GM12878 (cell line): ENCODE data around the gene EPM2AIP1. TPM values are rescaled to one million over a fixed set of nuclear protein-coding genes. Genes with fewer than 3 reads are reported as not detected.

Source experiments
- ATAC-seq: fragments of 200-7000 bp; cut with Tn5 transposase; 3 replicates; pipeline ENCODE4 v1.9.1; 2020; ENCODE audit warnings: mild to moderate bottlenecking, moderate library complexity
- BruUV-seq: library from RNA; stranded (reverse); fragments of 400-500 nt; replicated peaks from 2 replicates; lab custom pipeline; 2021; lab: Mats Ljungman, UMichigan
- CTCF ChIA-PET: fragments of 300-600 bp; sonication (Branson Sonifier 250); formaldehyde crosslinking; extraction: SDS; loops from one replicate; lab custom pipeline; 2021; ENCODE audit warnings: inconsistent platforms; lab: Yijun Ruan, JAX
- POLR2A ChIA-PET: fragments of 350-600 bp; formaldehyde crosslinking; extraction: SDS; loops from one replicate; lab custom pipeline; 2021; ENCODE audit warnings: inconsistent platforms; lab: Charles Lee
- RAD21 ChIA-PET: fragments of 300-600 bp; sonication (Branson Sonifier 250); formaldehyde crosslinking; loops from one replicate; lab custom pipeline; 2023; ENCODE audit warnings: antibody characterized with exemption; ENCODE audit not compliant: unreplicated experiment; lab: Charles Lee
- SMC1A ChIA-PET: fragments of 300-600 bp; sonication (Branson Sonifier 250); formaldehyde crosslinking; loops from one replicate; lab custom pipeline; 2023; ENCODE audit not compliant: unreplicated experiment, uncharacterized antibody; lab: Charles Lee
- DNase-seq: peaks from one replicate; pipeline ENCODE4 v3.0.0-alpha.2; 2011; ENCODE audit warnings: low read depth, low spot score
- FAIRE-seq: peaks from 3 replicates; lab custom pipeline; 2011; peaks lifted over from hg19 to GRCh38; lab: Jason Lieb, UNC
- H2AFZ ChIP-seq: 2 replicates; pipeline ENCODE4 v1.6.0; 2011; ENCODE audit warnings: low read depth, low read length, control low read depth; ENCODE audit not compliant: control insufficient read depth
- H3K27ac ChIP-seq: 2 replicates; pipeline ENCODE4 v1.5.1; 2011; ENCODE audit warnings: control low read depth; ENCODE audit not compliant: control insufficient read depth, insufficient read depth
- H3K27me3 ChIP-seq, 2 experiments: replicated peaks in 1 of 2; 2 replicates each; pipeline versions ENCODE4 v1.6.0 to v1.6.1; 2011; ENCODE audit warnings: low read length in 1 of 2; ENCODE audit not compliant: control insufficient read depth in 2 of 2, insufficient read depth in 2 of 2
- H3K36me3 ChIP-seq, 2 experiments: 2 replicates each; pipeline ENCODE4 v1.5.1; 2011; ENCODE audit warnings: low read length in 1 of 2; ENCODE audit not compliant: control insufficient read depth in 2 of 2, insufficient read depth in 2 of 2
- H3K4me1 ChIP-seq: 2 replicates; pipeline ENCODE4 v1.6.1; 2011; ENCODE audit warnings: mild to moderate bottlenecking, low read length, moderate library complexity, mixed read lengths; ENCODE audit not compliant: control insufficient read depth, insufficient read depth
- H3K4me2 ChIP-seq: 2 replicates; pipeline ENCODE4 v1.6.0; 2011; ENCODE audit warnings: control low read depth; ENCODE audit not compliant: control insufficient read depth, insufficient read depth
- H3K4me3 ChIP-seq: fragments of 200-600 bp; sonication (generic); 2 replicates; pipeline ENCODE4 v1.5.1; 2016
- H3K79me2 ChIP-seq: 2 replicates; pipeline ENCODE4 v1.6.0; 2011; ENCODE audit warnings: low read length; ENCODE audit not compliant: control insufficient read depth, insufficient read depth
- H3K9ac ChIP-seq: 2 replicates; pipeline ENCODE4 v1.8.0; 2011; ENCODE audit warnings: low read length, control low read depth, mixed read lengths; ENCODE audit not compliant: control insufficient read depth, insufficient read depth
- H3K9me3 ChIP-seq: replicated peaks from 3 replicates; pipeline ENCODE4 v1.5.1; 2011; ENCODE audit warnings: mild to moderate bottlenecking, low read length; ENCODE audit not compliant: control insufficient read depth, insufficient read depth
- H4K20me1 ChIP-seq: 2 replicates; pipeline ENCODE4 v1.6.0; 2011; ENCODE audit not compliant: control insufficient read depth, insufficient read depth
- ATF7 ChIP-seq: fragments of 450-650 bp; IDR thresholded peaks from 2 replicates; pipeline ENCODE4 v1.6.1; 2016; ENCODE audit warnings: low read depth, mild to moderate bottlenecking
- CHD2 ChIP-seq: IDR thresholded peaks from 2 replicates; pipeline ENCODE4 v1.6.1; 2011; ENCODE audit warnings: low read depth, low read length, improper control_type of control experiment, borderline replicate concordance
- ETV6 ChIP-seq, 2 experiments: fragments of 450-650 bp in 1 of 2; IDR thresholded peaks in 1 of 2; conservative IDR thresholded peaks in 1 of 2; 2 replicates each; pipeline ENCODE4 v1.6.1; 2014; ENCODE audit warnings: antibody characterized with exemption in 1 of 2, borderline replicate concordance in 1 of 2, low read depth in 1 of 2, mild to moderate bottlenecking in 1 of 2, moderate library complexity in 1 of 2
- KLF5 ChIP-seq: fragments of 450-650 bp; IDR thresholded peaks from 2 replicates; pipeline ENCODE4 v1.6.1; 2014; ENCODE audit warnings: mild to moderate bottlenecking; ENCODE audit not compliant: partially characterized antibody
- NFIC ChIP-seq: IDR thresholded peaks from 2 replicates; pipeline ENCODE4 v1.6.1; 2012; ENCODE audit warnings: low read depth, mild to moderate bottlenecking, inconsistent platforms, low read length, moderate library complexity
- NR2C2 ChIP-seq: IDR thresholded peaks from 2 replicates; pipeline ENCODE4 v1.6.1; 2011; ENCODE audit warnings: borderline replicate concordance, low read depth; ENCODE audit not compliant: control insufficient read depth, insufficient read length
- POLR2AphosphoS2 ChIP-seq: IDR thresholded peaks from 2 replicates; pipeline ENCODE4 v1.6.1; 2011; ENCODE audit warnings: low read depth, mild to moderate bottlenecking, low read length, improper control_type of control experiment, moderate library complexity
- SUZ12 ChIP-seq: fragments of 200-600 bp; sonication (generic); IDR thresholded peaks from one replicate; pipeline ENCODE4 v1.6.1; 2018; ENCODE audit warnings: antibody characterized with exemption, mild to moderate bottlenecking; ENCODE audit not compliant: unreplicated experiment
- TBL1XR1 ChIP-seq: IDR thresholded peaks from 2 replicates; pipeline ENCODE4 v1.6.1; 2012; ENCODE audit warnings: low read depth, low read length, improper control_type of control experiment
- ZNF274 ChIP-seq: IDR thresholded peaks from one replicate; pipeline ENCODE4 v1.8.0; 2011; ENCODE audit not compliant: insufficient read length, insufficient read depth
- WGBS: methylation state at CpG from one replicate; pipeline ENCODE4 v1.1.6; 2016; ENCODE audit warnings: low lambda C conversion rate; ENCODE audit not compliant: insufficient replicate concordance, insufficient coverage; ENCODE audit errors: missing lambda C conversion rate; 5-methylcytosine and 5-hydroxymethylcytosine counted together
- in situ Hi-C: fragments of 300-500 bp; cut with MboI; formaldehyde crosslinking; loops from 9 replicates; pipeline ENCODE4 v1.14.3; 2018; ENCODE audit warnings: mixed read lengths
- intact Hi-C: fragments of 100-400 bp; cut with micrococcal nuclease; formaldehyde crosslinking; loops from one replicate; pipeline ENCODE4 v1.14.2; 2022; ENCODE audit not compliant: unreplicated experiment
- polyA plus RNA-seq, 11 experiments: library from polyadenylated mRNA; depleted of rRNA in 4 of 11; unstranded in 6 of 11; stranded (reverse) in 5 of 11; fragments of >200 nt; fragmentation: Nextera tagmentation in 4 of 11; fragmentation: Illumina TruSeq in 1 of 11; extraction: Ambion mirVana in 4 of 11; extraction: Trizol in 1 of 11; gene quantifications; 1 replicate in 1 of 11; 2 replicates in 10 of 11; pipeline versions ENCODE4 v1.2.1 to v1.2.3, GENCODE V29; 2011 to 2016; ENCODE audit warnings: inconsistent platforms in 2 of 11, missing spikeins in 2 of 11, low read depth in 1 of 11
- total RNA-seq, 4 experiments: library from RNA; depleted of rRNA in 3 of 4; stranded (reverse); fragments of >200 nt in 3 of 4; fragmentation: Illumina TruSeq in 1 of 4; extraction: Trizol in 1 of 4; gene quantifications; 2 replicates each; pipeline versions ENCODE4 v1.2.1 to v1.2.3, GENCODE V29; 2013 to 2021
- TF ChIP-seq, protein P1 (sequence below): IDR thresholded peaks from 2 replicates; pipeline ENCODE4 v1.6.1; 2011; ENCODE audit warnings: low read depth, low read length, improper control_type of control experiment, borderline replicate concordance
- TF ChIP-seq, protein P2 (sequence below): IDR thresholded peaks from 2 replicates; pipeline ENCODE4 v1.6.1; 2011; ENCODE audit warnings: borderline replicate concordance, low read depth, mild to moderate bottlenecking, moderate library complexity, mixed read lengths, low read length; ENCODE audit not compliant: insufficient read depth; ENCODE audit errors: extremely low read length

Gene EPM2AIP1
- total and polyA plus RNA-seq, 10 of the 15 experiments (the other 5 are each of a cell fraction or from before 2014, with no cell fraction given) = 5.5 to 31.9 (median 21.8) TPM

DNA sequence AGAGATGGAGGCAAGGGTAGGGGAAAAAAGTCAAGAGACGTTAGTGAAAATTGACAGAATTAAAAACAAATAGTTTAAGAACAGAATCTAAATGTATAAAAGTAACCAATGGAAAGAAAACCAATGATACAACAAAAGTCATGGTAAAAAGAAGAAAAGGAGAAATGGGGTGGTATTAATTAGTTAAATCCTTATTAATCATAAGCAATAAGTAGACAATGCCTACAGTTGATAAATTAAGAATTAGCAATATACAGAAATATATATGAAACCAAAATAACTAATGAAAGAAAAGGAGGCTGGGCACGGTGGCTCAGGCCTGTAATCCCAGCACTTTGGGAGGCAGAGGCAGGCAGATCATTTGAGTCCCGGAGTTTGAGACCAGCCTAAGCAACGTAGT is 23.8 kb downstream of the EPM2AIP1 start (continued):
- no peak for TF ChIP-seq CHD2

DNA sequence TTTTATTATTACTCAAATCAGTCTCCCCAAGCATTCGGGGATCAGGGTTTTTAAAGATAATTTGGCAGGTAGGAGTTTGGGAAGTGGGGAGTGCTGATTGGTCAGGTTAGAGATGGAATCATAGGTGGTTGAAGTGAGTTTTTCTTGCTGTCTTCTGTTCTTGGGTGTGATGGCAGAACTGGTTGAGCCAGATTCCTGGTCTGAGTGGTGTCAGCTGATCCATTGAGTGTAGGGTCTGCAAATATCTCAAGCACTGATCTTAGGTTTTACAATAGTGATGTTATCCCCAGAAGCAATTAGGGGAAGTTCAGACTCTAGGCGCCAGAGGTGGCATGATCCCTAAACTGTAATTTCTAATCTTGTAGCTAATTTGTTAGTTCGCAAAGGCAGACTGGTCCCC is 27.5 kb downstream of the EPM2AIP1 start:
- peaks cover 9% of the 10 kb centered on the region for H3K4me1 ChIP-seq
- RAD21 ChIA-PET = no interaction called here
- POLR2A ChIA-PET = no interaction called here
- H2AFZ ChIP-seq = no peak overlapping the region
- no peak overlapping the region for H3K9ac ChIP-seq
- in situ Hi-C loops = no loop called here
- no peaks in the 10 kb centered on the region for H3K9me3 ChIP-seq
- CTCF ChIA-PET = interaction anchor here (0.9 to 1.3 kb wide), 3 partner anchors 8 to 236 kb away, joined by 3 to 5 read pairs (median 4); no protein-coding TSS in a partner anchor
- H3K4me3 ChIP-seq = no peak overlapping the region
- DNase-seq (no peak), FAIRE-seq (no peak), ATAC-seq (no peak)
- no peak overlapping the region for H3K4me2 ChIP-seq
- no TSS peak for BruUV-seq
- 49% methylated on average over 3 of the region's 3 CpGs for WGBS
- H3K27me3 ChIP-seq = no peaks in the 10 kb centered on the region
- intact Hi-C loops = no loop called here
- H3K79me2 ChIP-seq = no peaks in the 10 kb centered on the region
- SMC1A ChIA-PET = interaction anchor here (0.5 to 1.5 kb wide), 5 partner anchors 16 to 131 kb away, joined by 3 to 4 read pairs (median 4); no protein-coding TSS in a partner anchor
- no peak for TF ChIP-seq ATF7
- TF ChIP-seq, protein P1, sequence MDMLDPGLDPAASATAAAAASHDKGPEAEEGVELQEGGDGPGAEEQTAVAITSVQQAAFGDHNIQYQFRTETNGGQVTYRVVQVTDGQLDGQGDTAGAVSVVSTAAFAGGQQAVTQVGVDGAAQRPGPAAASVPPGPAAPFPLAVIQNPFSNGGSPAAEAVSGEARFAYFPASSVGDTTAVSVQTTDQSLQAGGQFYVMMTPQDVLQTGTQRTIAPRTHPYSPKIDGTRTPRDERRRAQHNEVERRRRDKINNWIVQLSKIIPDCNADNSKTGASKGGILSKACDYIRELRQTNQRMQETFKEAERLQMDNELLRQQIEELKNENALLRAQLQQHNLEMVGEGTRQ = no peak
- no peak for TF ChIP-seq NR2C2
- TF ChIP-seq SUZ12 = no peak
- no peak for TF ChIP-seq NFIC
- TF ChIP-seq, protein P2, sequence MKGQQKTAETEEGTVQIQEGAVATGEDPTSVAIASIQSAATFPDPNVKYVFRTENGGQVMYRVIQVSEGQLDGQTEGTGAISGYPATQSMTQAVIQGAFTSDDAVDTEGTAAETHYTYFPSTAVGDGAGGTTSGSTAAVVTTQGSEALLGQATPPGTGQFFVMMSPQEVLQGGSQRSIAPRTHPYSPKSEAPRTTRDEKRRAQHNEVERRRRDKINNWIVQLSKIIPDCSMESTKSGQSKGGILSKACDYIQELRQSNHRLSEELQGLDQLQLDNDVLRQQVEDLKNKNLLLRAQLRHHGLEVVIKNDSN = no peak
- no peak for TF ChIP-seq KLF5
- TF ChIP-seq ETV6 (conservative IDR thresholded peaks at IDR 0.05 in 1 of 2, IDR thresholded peaks at IDR 0.05 in 1 of 2; ENCODE audit: borderline replicate concordance in 1 of 2, low read depth in 1 of 2) = no peak
- no peak for TF ChIP-seq ZNF274
- TF ChIP-seq POLR2AphosphoS2 = no peak
- no peak for TF ChIP-seq TBL1XR1
- H4K20me1 ChIP-seq = no peaks in the 10 kb centered on the region
- H3K36me3 ChIP-seq = no peaks in the 10 kb centered on the region
- H3K27ac ChIP-seq = no peak overlapping the region
